C4-2B (cell line): Measurements from ENCODE around the gene CDC14B.
"Not testable (repeated sequence)": the region's sequence is repeated elsewhere in the genome, so short reads cannot be mapped to it uniquely, and the experiment has no call there.

Source experiments
- ZFX ChIP-seq: fragments of 450-650 bp; IDR thresholded peaks from 2 replicates; pipeline ENCODE4 v1.6.1; 2017
- TF ChIP-seq, protein P1 (sequence below): fragments of 450-650 bp; conservative IDR thresholded peaks from 2 replicates; pipeline ENCODE4 v1.5.1; 2017; ENCODE audit warnings: mild to moderate bottlenecking

DNA sequence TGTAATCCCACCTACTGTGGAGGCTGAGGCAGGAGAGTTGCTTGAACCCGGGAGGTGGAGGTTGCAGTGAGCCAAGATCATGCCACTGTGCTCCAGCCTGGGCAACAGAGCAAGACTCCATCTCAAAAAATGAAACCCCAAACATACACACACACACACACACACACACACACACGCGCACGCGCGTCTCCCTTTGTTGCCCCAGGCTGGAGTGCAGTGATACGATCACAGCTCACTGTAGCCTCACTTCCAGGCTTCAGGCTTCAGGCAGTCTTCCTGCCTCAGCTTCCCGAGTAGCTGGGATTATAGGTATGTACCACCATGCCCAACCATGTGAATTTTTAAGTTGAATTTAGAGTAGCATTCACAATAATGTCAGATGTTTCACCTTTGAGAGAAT, 13.9 kb upstream of the CDC14B start:
- TF ChIP-seq, protein P1, sequence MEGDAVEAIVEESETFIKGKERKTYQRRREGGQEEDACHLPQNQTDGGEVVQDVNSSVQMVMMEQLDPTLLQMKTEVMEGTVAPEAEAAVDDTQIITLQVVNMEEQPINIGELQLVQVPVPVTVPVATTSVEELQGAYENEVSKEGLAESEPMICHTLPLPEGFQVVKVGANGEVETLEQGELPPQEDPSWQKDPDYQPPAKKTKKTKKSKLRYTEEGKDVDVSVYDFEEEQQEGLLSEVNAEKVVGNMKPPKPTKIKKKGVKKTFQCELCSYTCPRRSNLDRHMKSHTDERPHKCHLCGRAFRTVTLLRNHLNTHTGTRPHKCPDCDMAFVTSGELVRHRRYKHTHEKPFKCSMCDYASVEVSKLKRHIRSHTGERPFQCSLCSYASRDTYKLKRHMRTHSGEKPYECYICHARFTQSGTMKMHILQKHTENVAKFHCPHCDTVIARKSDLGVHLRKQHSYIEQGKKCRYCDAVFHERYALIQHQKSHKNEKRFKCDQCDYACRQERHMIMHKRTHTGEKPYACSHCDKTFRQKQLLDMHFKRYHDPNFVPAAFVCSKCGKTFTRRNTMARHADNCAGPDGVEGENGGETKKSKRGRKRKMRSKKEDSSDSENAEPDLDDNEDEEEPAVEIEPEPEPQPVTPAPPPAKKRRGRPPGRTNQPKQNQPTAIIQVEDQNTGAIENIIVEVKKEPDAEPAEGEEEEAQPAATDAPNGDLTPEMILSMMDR: not testable (repeated sequence)
- not testable (repeated sequence) for TF ChIP-seq ZFX
